Common myeloid progenitor, CD34-positive (primary cell): ENCODE results near the gene OR7C1.
A peak's percentile ranks its signal among the peaks of the same experiment; 100 is the strongest.
"Not testable (repeated sequence)": the region's sequence is repeated elsewhere in the genome, so short reads cannot be mapped to it uniquely, and the experiment has no call there.

ENCODE experiments used
- CTCF ChIA-PET: fragments of 350-600 bp; sonication (Branson Sonifier 250); formaldehyde crosslinking; loops from one replicate; lab custom pipeline; 2021; ENCODE audit warnings: antibody characterized with exemption; lab: Charles Lee
- POLR2A ChIA-PET: fragments of 350-600 bp; sonication (Branson Sonifier 250); formaldehyde crosslinking; loops from one replicate; lab custom pipeline; 2021; ENCODE audit warnings: antibody characterized with exemption; lab: Charles Lee
- DNase-seq, 3 donors: peaks; one replicate each; pipeline versions ENCODE4 v3.0.0 to v3.0.0-alpha.2; 2013
- H3K27ac ChIP-seq, 2 experiments: 1 replicate in 1 of 2; 2 replicates in 1 of 2; pipeline ENCODE4 v1.7.0; 2013; ENCODE audit warnings: inconsistent platforms in 2 of 2, low read length in 2 of 2, mild to moderate bottlenecking in 2 of 2, low read depth in 1 of 2, moderate library complexity in 1 of 2; ENCODE audit not compliant: severe bottlenecking in 2 of 2, insufficient read depth in 1 of 2, poor library complexity in 1 of 2
- H3K27me3 ChIP-seq, 5 experiments: replicated peaks in 2 of 5; 1 replicate in 3 of 5; 2 replicates in 2 of 5; pipeline versions ENCODE4 v1.6.1 to v1.7.0; 2013; ENCODE audit warnings: low read length in 4 of 5, mild to moderate bottlenecking in 2 of 5, moderate library complexity in 2 of 5, inconsistent platforms in 1 of 5; ENCODE audit not compliant: insufficient read depth in 5 of 5, control insufficient read depth in 4 of 5
- H3K36me3 ChIP-seq, 4 experiments: 1 replicate in 2 of 4; 2 replicates in 2 of 4; pipeline versions ENCODE4 v1.6.1 to v1.7.0; 2013; ENCODE audit warnings: low read length in 3 of 4, control low read depth in 1 of 4, mild to moderate bottlenecking in 1 of 4; ENCODE audit not compliant: control insufficient read depth in 4 of 4, insufficient read depth in 4 of 4
- H3K4me1 ChIP-seq, 4 experiments: 1 replicate in 3 of 4; 2 replicates in 1 of 4; pipeline versions ENCODE4 v1.6.1 to v1.7.1; 2013; ENCODE audit warnings: low read length in 3 of 4, mild to moderate bottlenecking in 3 of 4, control low read depth in 1 of 4, inconsistent platforms in 1 of 4, moderate library complexity in 1 of 4; ENCODE audit not compliant: control insufficient read depth in 4 of 4, insufficient read depth in 4 of 4; ENCODE audit errors: control extremely low read depth in 1 of 4
- H3K4me3 ChIP-seq, 7 experiments: 1 replicate in 4 of 7; 2 replicates in 3 of 7; pipeline versions ENCODE4 v1.5.1 to v1.7.0; 2013; ENCODE audit warnings: mild to moderate bottlenecking in 7 of 7, low read length in 6 of 7, moderate library complexity in 6 of 7, inconsistent platforms in 2 of 7, low read depth in 2 of 7, control low read depth in 1 of 7; ENCODE audit not compliant: insufficient read depth in 4 of 7, control insufficient read depth in 1 of 7; ENCODE audit errors: extremely low read depth in 1 of 7
- H3K9me3 ChIP-seq, 5 experiments: 1 replicate in 4 of 5; 2 replicates in 1 of 5; pipeline versions ENCODE4 v1.6.1 to v1.7.1; 2013; ENCODE audit warnings: low read length in 4 of 5, mild to moderate bottlenecking in 2 of 5, inconsistent platforms in 1 of 5, low read depth in 1 of 5, moderate library complexity in 1 of 5; ENCODE audit not compliant: control insufficient read depth in 4 of 5, insufficient read depth in 2 of 5; ENCODE audit errors: control extremely low read depth in 1 of 5
- WGBS: methylation state at CpG from one replicate; pipeline ENCODE4 v1.1.5; 2013; ENCODE audit not compliant: insufficient coverage; 5-methylcytosine and 5-hydroxymethylcytosine counted together

The OR7C1 gene

GRCh38 chr19:14768001-14768400, 67.0 kb downstream of the OR7C1 start:
- H3K36me3 ChIP-seq: peaks cover 28 to 87% (median 56%) of the 10 kb centered on the region in 4 experiments
- no peaks in the 10 kb centered on the region for H3K4me1 ChIP-seq
- no peak overlapping the region for H3K4me3 ChIP-seq
- peak overlapping the region in 1 of 2 experiments; percentile 3 for H3K27ac ChIP-seq
- POLR2A ChIA-PET: no interaction called here
- 100% methylated on average over 1 of the region's 2 CpGs for WGBS
- CTCF ChIA-PET: interaction anchor here (1.3 kb wide), 1 partner anchor 195 kb away, joined by 3 read pairs; no protein-coding TSS in a partner anchor
- H3K9me3 ChIP-seq: no peaks in the 10 kb centered on the region
- no peak for DNase-seq
- no peaks in the 10 kb centered on the region for H3K27me3 ChIP-seq

GRCh38 chr19:14767466-14767971, 67.5 kb downstream of the OR7C1 start:
- Histone ChIP-seq H3K4me3 (no peak overlapping the region), H3K36me3 (peaks cover 28 to 89% (median 54%) of the 10 kb centered on the region in 4 experiments), H3K27me3 (no peaks in the 10 kb centered on the region), H3K4me1 (no peaks in the 10 kb centered on the region), H3K9me3 (no peaks in the 10 kb centered on the region), H3K27ac (no peak overlapping the region)
- DNase-seq: no peak
- ChIA-PET CTCF (interaction anchor here (1.3 kb wide), 1 partner anchor 195 kb away, joined by 3 read pairs; no protein-coding TSS in a partner anchor), POLR2A (no interaction called here)
- WGBS: 100% methylated on average over 2 of the region's 2 CpGs

GRCh38 chr19:14765841-14766240, 69.1 kb downstream of the OR7C1 start:
- POLR2A ChIA-PET: interaction anchor here (0.7 to 1.2 kb wide), 2 partner anchors 10 to 368 kb away, joined by 4 to 13 read pairs; no protein-coding TSS in a partner anchor
- not testable (repeated sequence) for DNase-seq

GRCh38 chr19:14765403-14765802, 69.6 kb downstream of the OR7C1 start:
- not testable (repeated sequence) for H3K9me3 ChIP-seq, DNase-seq, H3K4me3 ChIP-seq, H3K27me3 ChIP-seq, H3K4me1 ChIP-seq, H3K27ac ChIP-seq
- ChIA-PET CTCF (interaction anchor here (1.3 to 1.4 kb wide), 2 partner anchors 10 to 21 kb away, joined by 4 to 5 read pairs; no protein-coding TSS in a partner anchor), POLR2A (interaction anchor here (0.7 kb wide), 1 partner anchor 368 kb away, joined by 13 read pairs; no protein-coding TSS in a partner anchor)
- no CpG with 5 or more reads among the region's 18 CpGs for WGBS
- H3K36me3 ChIP-seq: peaks cover 23 to 92% (median 49%) of the 10 kb centered on the region in 4 experiments

More at GRCh38 chr19:14765841-14766240, 69.1 kb downstream of the OR7C1 start:
- H3K4me1 ChIP-seq, H3K27me3 ChIP-seq, H3K9me3 ChIP-seq, H3K4me3 ChIP-seq, H3K27ac ChIP-seq: not testable (repeated sequence)
- peaks cover 23 to 90% (median 47%) of the 10 kb centered on the region in 4 experiments for H3K36me3 ChIP-seq
- WGBS: 100% methylated on average over 1 of the region's 15 CpGs
- CTCF ChIA-PET: interaction anchor here (1.3 to 1.4 kb wide), 2 partner anchors 9 to 21 kb away, joined by 4 to 5 read pairs; no protein-coding TSS in a partner anchor

GRCh38 chr19:14764401-14764800, 70.6 kb downstream of the OR7C1 start:
- POLR2A ChIA-PET: no interaction called here
- Histone ChIP-seq H3K27ac (no peak overlapping the region), H3K4me1 (no peaks in the 10 kb centered on the region), H3K27me3 (no peaks in the 10 kb centered on the region), H3K4me3 (no peak overlapping the region), H3K36me3 (peaks cover 17 to 91% (median 48%) of the 10 kb centered on the region in 4 experiments), H3K9me3 (no peaks in the 10 kb centered on the region)
- 97% methylated on average over 7 of the region's 9 CpGs for WGBS
- DNase-seq: no peak
- CTCF ChIA-PET: no interaction called here

- H3K36me3 ChIP-seq: peaks cover 15 to 87% (median 45%) of the 10 kb centered on the region in 4 experiments
Observed at GRCh38 chr19:14763497-14764145, 71.4 kb downstream of the OR7C1 start.

GRCh38 chr19:14762111-14762510, 72.9 kb downstream of the OR7C1 start:
- 100% methylated on average over 1 of the region's 2 CpGs for WGBS
- POLR2A ChIA-PET: no interaction called here
- CTCF ChIA-PET: interaction anchor here (1.0 kb wide), 1 partner anchor 12 kb away, joined by 5 read pairs; no protein-coding TSS in a partner anchor

More at GRCh38 chr19:14763497-14764145, 71.4 kb downstream of the OR7C1 start:
- ChIA-PET POLR2A (interaction anchor here (0.6 kb wide), 1 partner anchor 54 kb away, joined by 4 read pairs; no protein-coding TSS in a partner anchor), CTCF (no interaction called here)
- H3K4me3 ChIP-seq: no peak overlapping the region
- H3K9me3 ChIP-seq: no peaks in the 10 kb centered on the region
- WGBS: 98% methylated on average over 3 of the region's 4 CpGs
- no peaks in the 10 kb centered on the region for H3K27me3 ChIP-seq
- no peak overlapping the region for H3K27ac ChIP-seq
- no peak for DNase-seq
- H3K4me1 ChIP-seq: no peaks in the 10 kb centered on the region

More at GRCh38 chr19:14762111-14762510, 72.9 kb downstream of the OR7C1 start:
- no peaks in the 10 kb centered on the region for H3K9me3 ChIP-seq
- DNase-seq: no peak
- no peaks in the 10 kb centered on the region for H3K4me1 ChIP-seq
- H3K4me3 ChIP-seq: no peak overlapping the region
- no peaks in the 10 kb centered on the region for H3K27me3 ChIP-seq
- no peak overlapping the region for H3K27ac ChIP-seq
- peaks cover 7 to 81% (median 39%) of the 10 kb centered on the region in 4 experiments for H3K36me3 ChIP-seq
